Measurements from ENCODE around the gene COL4A1.

GRCh38 chr13:110240943-110241342 lies 66.0 kb downstream of the COL4A1 start:
- TF ChIP-seq CTCF (IDR thresholded peaks at IDR 0.05; ENCODE audit: insufficient read depth, low read length) (no peak), POLR2AphosphoS5 (IDR thresholded peaks at IDR 0.05; ENCODE audit: low read depth) (no peak), REST (IDR thresholded peaks at IDR 0.05; ENCODE audit: insufficient replicate concordance, low read depth) (no peak), GABPA (IDR thresholded peaks at IDR 0.05; ENCODE audit: low read depth) (no peak)
